ENCODE results near the gene LRP8. TPM values are rescaled to one million over a fixed set of nuclear protein-coding genes. Genes with fewer than 3 reads are reported as not detected.

LRP8 gene
- total and polyA plus RNA-seq, 9 of the 15 experiments (the other 6 are each of a cell fraction or from before 2014, with no cell fraction given) = 7.1 to 56.1 (median 31.3) TPM

DNA sequence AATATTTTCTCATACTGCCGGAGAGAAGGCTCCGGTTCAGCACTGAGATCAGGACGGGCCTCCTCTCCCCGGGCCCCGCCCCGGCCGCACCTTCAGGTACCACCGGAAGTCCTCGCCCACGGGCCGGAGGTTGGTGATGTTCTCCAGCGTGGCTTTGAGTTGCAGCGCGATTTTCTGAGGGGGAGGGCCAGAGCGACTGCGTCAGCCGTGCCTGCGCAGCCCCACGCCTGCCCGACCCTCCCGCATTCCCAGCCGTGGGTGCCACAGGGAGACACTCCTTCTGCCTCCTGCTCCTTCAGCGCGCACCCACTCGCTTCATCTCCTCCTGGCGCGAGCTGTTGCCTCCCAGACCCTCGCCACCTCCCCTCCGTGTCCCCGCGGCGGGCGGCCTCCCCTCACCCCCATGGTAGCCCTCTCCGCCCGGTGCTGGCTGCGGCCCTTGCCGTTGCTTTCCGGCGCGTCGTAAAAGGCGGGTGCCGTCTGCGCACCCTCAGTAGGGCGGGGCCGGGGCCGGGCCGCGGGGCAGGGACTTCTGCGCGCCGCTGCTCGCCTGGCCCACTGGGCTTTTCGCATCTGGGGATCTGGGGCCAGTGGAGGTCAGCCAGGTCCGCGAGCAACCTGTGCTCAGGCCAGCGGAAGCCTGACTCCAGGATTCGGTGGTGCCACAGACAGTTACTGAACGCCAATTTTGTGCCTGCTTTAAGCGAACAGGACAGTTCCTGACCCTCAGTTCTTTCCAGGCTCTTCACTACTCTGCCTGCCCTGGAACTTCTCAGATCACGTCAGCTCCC lies 107.5 kb downstream of the LRP8 start, which contains the start of gene CZIB (continued):
- TF ChIP-seq ATF1 (CRISPR knock-in tag; IDR thresholded peaks at IDR 0.05) (0 out of 2 replicates have a peak, but pooled peaks have one; percentile 50), ATF1 (tag; IDR thresholded peaks at IDR 0.05) (peak; percentile 95), TAL1 (IDR thresholded peaks at IDR 0.05) (no peak), KLF10 (CRISPR knock-in tag; IDR thresholded peaks at IDR 0.05) (no peak), KLF1 (tag; IDR thresholded peaks at IDR 0.05) (peak; percentile 69), DNMT1 (IDR thresholded peaks at IDR 0.05) (no peak), NONO (IDR thresholded peaks at IDR 0.05; ENCODE audit: low read depth in 2 of 2, low read length in 1 of 2) (peak; percentile 26 to 87; a peak in 2 of 4 replicates), FOXK2 (conservative IDR thresholded peaks at IDR 0.05 in 1 of 2, IDR thresholded peaks at IDR 0.05 in 1 of 2; ENCODE audit: low read depth in 2 of 2) (peak in 1 of 2 experiments; percentile 64; a peak in 2 of 4 replicates), RBM25 (IDR thresholded peaks at IDR 0.05; ENCODE audit: low read depth, low read length, severe bottlenecking) (no peak), NCOA1 (IDR thresholded peaks at IDR 0.05; ENCODE audit: low read depth) (no peak; the same call in 1 of the 2 replicates), CC2D1A (IDR thresholded peaks at IDR 0.05) (no peak), PYGO2 (tag; IDR thresholded peaks at IDR 0.05) (no peak), MAFF (IDR thresholded peaks at IDR 0.05; ENCODE audit: low read length) (no peak), ZNF224 (CRISPR knock-in tag; IDR thresholded peaks at IDR 0.05) (no peak), ZC3H4 (CRISPR knock-in tag; IDR thresholded peaks at IDR 0.05; ENCODE audit: borderline replicate concordance) (no peak), ESRRB (CRISPR knock-in tag; IDR thresholded peaks at IDR 0.05; ENCODE audit: borderline replicate concordance) (no peak), ZFX (CRISPR knock-in tag; IDR thresholded peaks at IDR 0.05) (peak; percentile 98), POLR3G (IDR thresholded peaks at IDR 0.05; ENCODE audit: extremely low read depth, insufficient read length, insufficient replicate concordance) (no peak), GABPB1 (CRISPR knock-in tag; IDR thresholded peaks at IDR 0.05) (peak; percentile 91), ZNF584 (CRISPR knock-in tag; IDR thresholded peaks at IDR 0.05; ENCODE audit: low read depth) (0 out of 2 replicates have a peak, but pooled peaks have one; percentile 35), SMARCB1 (IDR thresholded peaks at IDR 0.05; ENCODE audit: insufficient read length, low read depth) (no peak), STAG1 (CRISPR knock-in tag; IDR thresholded peaks at IDR 0.05; ENCODE audit: borderline replicate concordance) (no peak), PURB (CRISPR knock-in tag; IDR thresholded peaks at IDR 0.05; ENCODE audit: low read depth) (no peak), ZNF586 (CRISPR knock-in tag; conservative IDR thresholded peaks at IDR 0.05) (no peak)
- TF ChIP-seq, protein P1, sequence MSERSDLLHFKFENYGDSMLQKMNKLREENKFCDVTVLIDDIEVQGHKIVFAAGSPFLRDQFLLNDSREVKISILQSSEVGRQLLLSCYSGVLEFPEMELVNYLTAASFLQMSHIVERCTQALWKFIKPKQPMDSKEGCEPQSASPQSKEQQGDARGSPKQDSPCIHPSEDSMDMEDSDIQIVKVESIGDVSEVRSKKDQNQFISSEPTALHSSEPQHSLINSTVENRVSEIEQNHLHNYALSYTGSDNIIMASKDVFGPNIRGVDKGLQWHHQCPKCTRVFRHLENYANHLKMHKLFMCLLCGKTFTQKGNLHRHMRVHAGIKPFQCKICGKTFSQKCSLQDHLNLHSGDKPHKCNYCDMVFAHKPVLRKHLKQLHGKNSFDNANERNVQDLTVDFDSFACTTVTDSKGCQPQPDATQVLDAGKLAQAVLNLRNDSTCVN (CRISPR knock-in tag; IDR thresholded peaks at IDR 0.05) = 0 out of 2 replicates have a peak, but pooled peaks have one; percentile 8
- TF ChIP-seq, protein P2, sequence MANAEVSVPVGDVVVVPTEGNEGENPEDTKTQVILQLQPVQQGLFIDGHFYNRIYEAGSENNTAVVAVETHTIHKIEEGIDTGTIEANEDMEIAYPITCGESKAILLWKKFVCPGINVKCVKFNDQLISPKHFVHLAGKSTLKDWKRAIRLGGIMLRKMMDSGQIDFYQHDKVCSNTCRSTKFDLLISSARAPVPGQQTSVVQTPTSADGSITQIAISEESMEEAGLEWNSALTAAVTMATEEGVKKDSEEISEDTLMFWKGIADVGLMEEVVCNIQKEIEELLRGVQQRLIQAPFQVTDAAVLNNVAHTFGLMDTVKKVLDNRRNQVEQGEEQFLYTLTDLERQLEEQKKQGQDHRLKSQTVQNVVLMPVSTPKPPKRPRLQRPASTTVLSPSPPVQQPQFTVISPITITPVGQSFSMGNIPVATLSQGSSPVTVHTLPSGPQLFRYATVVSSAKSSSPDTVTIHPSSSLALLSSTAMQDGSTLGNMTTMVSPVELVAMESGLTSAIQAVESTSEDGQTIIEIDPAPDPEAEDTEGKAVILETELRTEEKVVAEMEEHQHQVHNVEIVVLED (CRISPR knock-in tag; IDR thresholded peaks at IDR 0.05) = peak; percentile 86
- TF ChIP-seq, protein P3, sequence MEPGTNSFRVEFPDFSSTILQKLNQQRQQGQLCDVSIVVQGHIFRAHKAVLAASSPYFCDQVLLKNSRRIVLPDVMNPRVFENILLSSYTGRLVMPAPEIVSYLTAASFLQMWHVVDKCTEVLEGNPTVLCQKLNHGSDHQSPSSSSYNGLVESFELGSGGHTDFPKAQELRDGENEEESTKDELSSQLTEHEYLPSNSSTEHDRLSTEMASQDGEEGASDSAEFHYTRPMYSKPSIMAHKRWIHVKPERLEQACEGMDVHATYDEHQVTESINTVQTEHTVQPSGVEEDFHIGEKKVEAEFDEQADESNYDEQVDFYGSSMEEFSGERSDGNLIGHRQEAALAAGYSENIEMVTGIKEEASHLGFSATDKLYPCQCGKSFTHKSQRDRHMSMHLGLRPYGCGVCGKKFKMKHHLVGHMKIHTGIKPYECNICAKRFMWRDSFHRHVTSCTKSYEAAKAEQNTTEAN (CRISPR knock-in tag; IDR thresholded peaks at IDR 0.05) = no peak

Data from K562 (cell line).